SU-DHL-6 (cell line): ENCODE data around the gene DNASE1L2.

ENCODE experiments used
- CTCF ChIP-seq: fragments of 200-600 bp; sonication (generic); IDR thresholded peaks from one replicate; pipeline ENCODE4 v1.5.1; 2017; ENCODE audit warnings: antibody characterized with exemption, mild to moderate bottlenecking, low read length, moderate library complexity; ENCODE audit not compliant: insufficient read depth, poor library complexity, severe bottlenecking
- EZH2phosphoT487 ChIP-seq: fragments of 200-600 bp; sonication (generic), shearing (Covaris generic); conservative IDR thresholded peaks from 2 replicates; pipeline ENCODE4 v1.6.1; 2018; ENCODE audit warnings: mild to moderate bottlenecking, antibody characterized with exemption, low read length, moderate library complexity, mixed read lengths

GRCh38 chr16:2282262-2282661 is 46.0 kb downstream of the DNASE1L2 start:
- TF ChIP-seq CTCF (no peak), EZH2phosphoT487 (no peak)
